EL (cell line): Measurements from ENCODE around the gene C12orf42.
A peak's percentile ranks its signal among the peaks of the same experiment; 100 is the strongest.
"Not testable (repeated sequence)": the region's sequence is repeated elsewhere in the genome, so short reads cannot be mapped to it uniquely, and the experiment has no call there.

Source experiments
- DNase-seq: peaks from one replicate; pipeline ENCODE4 v3.0.0-alpha.2; 2016

The C12orf42 gene

DNA sequence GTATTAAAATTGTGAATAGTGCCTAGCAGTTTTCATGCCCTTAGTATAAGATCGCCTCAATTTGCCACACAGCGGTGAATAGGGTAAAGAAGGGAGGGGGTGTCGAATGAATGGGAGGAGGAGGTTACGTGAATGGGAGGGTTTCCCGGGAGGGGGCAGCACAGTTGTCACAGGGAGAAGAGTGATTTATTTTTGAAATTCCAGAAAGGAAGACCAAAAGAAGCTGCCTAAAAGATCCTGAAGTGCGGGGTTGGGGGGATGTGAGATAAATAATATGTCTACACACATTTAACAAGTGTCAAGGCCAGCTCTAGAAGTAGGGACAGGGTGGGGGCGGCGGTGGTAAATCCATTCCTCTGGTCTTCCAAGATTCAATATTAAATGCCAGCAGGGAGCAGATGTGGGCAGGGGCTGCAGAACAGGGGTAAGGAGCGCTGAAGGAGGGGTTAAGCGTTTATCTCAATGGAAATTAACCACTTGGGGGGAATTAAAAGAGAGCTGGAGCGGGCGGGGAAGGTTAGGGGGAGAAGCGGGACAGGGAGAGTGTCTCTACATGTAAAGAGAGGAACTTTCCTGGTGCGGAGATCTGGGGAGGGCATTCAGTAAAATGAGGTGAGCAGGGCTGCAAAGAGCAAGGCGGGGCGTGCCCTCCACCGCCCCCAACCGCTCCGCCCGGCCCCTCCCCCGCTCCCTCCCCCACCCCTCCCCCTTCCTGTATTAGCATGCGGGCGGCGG, 867 bp downstream of the C12orf42 start:
- no peak for DNase-seq

DNA sequence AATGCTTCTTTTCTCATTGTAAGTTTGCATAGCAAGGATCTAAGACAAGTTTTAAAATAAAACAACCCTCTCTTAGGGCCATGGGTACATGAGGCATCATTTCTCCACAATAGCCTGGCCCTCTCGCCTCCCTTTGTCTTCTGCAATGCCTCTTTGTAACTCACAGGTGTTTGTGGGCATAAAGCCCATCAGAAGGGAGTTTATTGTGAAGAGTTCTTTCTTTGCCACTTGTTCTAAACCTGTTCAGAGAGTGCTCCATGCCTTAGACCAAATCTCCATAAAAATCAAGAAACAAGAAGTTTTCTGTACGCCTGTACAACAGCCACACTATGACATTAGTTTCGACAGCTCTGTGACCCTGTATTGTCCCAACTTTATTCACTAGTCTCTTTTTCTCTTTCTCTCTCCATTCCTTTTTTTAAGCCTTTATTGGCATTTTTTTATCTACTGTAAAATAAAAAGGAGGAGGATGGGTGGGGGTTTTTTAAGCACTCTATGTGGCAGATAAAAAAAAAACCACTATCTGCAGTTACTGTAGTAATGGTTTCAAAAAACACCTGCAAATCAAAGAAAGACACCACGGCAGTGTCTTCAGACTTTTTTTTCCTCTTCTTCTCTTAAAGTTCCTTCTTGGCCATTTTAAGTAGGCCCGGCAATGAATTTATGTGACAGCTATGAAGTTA, 1.6 kb downstream of the C12orf42 start:
- DNase-seq = no peak

DNA sequence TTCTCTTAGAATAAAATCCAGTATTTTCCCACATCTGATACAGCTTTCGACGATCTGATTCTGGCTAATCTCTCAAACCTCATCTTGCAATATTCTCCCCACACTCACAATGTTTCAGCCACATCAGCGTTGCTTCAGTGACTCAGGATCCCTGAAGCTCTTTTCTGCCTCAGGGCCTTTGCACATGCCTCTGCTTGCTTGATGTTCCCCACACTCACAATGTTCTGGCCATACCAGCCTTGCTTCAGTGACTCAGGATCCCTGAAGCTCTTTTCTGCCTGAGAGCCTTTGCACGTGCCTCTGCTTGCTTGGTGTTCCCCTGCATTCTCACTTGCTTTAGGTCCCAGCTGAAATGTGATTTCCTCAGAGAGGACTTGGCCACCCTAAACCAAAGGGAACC, 2.6 kb downstream of the C12orf42 start:
- no peak for DNase-seq

DNA sequence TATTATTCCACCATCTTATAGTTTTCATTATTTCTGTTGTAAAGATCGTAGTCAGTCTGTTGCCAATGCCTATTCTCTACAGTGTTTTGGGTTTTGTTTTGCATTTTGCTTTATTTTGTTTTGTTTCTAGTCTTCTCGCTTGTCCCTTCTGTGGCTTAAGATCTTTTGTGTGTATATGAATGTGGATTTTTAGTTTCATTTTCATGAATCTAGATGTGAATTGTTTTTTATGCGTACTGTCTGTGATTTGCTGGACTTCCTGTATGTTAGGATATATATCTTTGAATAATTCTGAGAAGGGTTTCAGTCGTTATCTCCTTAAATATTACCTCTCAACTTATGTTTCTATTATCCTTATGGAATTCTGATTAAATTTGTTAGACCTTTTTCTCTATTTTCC, 13.4 kb downstream of the C12orf42 start:
- DNase-seq = no peak

DNA sequence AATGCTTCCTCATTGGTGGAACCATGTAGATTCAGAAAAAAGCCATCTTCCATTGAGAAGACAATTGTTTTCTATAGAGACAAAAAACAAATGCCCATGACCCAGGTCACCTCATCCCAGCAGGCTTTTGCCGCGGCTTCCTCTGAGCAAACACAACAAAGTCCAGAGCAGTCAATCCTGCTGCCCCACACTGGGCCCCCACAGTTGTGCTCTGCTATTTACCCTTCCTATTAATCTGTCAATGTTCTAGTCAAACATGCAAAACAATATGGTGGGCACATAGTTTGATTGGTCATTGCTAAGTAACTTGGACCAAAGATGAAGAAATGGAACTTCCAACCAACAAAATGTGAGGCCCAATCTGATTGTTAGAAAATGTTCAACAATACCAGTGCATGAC, 20.7 kb downstream of the C12orf42 start:
- no peak for DNase-seq

DNA sequence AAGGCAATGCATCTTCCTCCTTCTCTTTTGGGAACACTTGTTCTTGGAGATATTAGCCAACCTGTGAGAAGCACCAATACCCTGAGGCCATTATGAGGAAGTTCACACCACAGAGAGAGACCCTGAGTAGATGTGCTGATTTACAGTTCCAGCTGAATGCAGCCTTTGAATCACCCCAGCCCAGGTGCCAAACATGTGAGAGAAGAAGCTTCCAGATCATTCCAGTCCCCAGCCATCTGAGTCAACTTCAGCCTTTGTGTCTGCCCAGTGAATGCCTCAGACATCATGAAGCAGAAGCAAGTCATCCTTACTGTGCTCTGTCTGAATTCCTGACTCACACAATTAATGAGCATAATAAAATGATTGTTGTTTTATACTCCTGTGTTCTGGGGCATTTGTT, 25.1 kb downstream of the C12orf42 start:
- peak; percentile 2 for DNase-seq

DNA sequence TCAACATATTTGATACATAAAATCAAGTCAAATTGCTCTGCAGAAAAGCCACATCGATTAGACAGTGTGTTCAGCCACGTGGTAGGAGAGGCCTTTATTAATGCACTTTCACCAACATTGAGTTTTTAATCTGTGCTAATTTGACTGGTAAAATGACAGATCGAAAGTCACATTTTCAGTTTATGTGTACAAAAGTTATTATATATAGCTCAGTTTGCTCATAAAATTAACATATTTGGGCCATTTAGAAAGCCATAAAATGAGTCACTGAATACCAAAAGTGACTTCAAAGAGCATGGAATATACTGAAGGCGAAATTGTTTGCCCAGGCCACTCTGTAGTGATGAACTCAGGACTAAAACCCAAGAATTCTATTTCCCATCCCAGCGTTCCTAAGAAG, 26.0 kb downstream of the C12orf42 start:
- DNase-seq = no peak

DNA sequence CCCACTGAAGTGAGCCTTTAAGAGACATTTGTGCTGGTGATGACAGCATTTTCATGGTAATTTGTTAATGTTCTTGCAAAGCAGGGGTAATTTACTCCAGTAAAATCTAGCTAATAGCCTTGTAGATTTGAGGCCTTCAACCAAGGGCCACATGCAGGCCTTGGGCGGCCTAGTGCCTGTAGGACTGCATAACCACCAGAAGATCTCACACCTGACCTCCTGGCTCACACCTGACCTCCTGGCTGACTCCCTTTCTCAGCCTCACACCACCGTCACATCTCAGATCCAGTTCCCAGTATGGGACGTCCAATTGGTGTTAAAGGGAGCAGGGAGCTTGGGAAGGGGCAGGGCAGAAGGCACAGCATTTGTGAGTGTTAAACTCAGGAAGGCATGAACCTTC, 26.9 kb downstream of the C12orf42 start:
- DNase-seq = no peak

DNA sequence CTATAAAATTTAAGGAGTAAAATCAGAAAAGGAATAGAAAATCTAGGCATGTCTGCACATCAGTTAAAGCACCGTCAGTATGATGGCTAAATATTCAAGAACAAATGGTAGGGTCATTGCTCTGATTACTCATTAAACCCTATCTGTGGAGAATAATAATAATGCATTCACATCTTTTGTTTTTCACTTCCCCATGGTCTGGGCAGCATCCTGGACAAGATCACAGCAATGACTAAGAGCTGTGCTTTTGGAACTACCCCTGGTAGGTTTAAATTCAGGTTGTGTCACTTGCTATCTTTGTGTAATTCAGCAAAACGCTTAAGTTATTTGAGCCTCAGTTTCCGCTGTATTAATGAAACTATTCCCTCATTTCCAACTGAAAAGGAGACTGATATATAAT, 33.1 kb downstream of the C12orf42 start:
- no peak for DNase-seq

DNA sequence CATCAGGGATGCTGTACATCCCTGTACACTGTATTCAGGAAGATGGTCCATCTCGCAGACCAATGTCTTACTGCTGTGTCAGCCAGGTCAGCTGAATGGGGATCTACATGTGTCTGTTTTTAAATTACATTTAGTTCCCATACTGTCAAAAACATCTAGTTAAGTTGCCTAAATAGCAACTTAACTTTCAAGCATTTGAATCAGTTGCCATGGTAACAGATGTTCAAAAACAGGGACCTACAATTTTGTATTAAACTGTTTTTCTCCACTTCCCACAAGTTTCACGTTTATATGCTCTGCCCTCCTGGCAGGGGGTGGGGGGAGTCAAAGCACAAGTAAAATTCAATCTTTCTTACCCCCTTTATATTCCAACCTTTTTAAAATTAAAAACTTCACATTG, 38.3 kb downstream of the C12orf42 start:
- DNase-seq = no peak

DNA sequence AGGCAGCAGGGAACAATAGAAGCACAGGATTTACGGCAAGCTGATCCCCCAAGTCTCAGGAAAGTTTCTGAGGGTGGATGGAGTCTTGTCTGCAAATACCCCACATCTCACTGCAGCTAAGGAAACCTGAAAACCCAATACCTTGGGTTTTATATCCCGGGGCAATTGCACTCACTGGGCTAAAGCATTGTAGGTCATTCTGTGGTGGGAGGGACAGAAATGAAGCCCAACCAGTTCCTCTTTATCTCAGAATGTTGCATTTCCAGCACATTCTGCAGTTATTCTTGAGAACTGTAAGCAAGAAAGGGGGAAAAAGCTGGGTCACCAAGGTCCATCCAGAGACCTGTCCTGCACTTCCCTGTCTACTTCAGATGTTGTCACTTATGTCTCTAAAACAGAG, 39.8 kb downstream of the C12orf42 start:
- no peak for DNase-seq

DNA sequence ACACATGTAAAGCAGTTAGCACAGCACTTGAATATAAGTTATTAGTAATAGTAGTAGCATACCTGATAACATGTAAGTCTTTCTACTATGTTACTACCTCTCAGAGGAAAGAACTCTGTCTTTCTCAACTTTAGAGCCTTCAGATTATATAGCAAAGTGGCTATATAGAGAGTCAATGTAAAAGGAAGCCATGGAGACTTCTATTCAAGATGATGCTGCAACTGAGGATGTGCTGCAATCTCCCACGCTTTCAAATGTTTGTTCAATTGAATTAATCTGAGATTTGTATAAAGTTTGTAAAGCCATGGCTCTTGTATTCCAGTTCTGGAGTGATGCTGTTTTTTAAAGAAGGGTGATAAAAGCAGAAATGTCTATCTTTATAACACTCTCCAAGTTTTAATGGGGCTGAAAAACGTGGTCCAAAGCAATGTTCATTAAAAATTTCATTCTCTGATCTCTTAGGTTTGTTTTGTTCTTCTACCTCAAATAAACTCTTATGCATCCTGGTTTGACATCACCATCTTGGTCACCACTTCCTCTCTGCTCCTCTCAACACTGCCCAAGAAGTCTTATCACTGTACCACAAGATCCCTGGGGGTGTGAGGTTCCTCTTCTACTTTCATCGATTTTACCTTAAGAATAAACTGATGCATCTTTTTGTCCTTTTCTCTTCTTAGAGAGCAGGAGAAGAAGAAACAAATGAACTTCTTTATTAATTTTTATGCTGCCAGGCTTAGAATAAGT, 40.6 kb downstream of the C12orf42 start:
- no peak for DNase-seq

DNA sequence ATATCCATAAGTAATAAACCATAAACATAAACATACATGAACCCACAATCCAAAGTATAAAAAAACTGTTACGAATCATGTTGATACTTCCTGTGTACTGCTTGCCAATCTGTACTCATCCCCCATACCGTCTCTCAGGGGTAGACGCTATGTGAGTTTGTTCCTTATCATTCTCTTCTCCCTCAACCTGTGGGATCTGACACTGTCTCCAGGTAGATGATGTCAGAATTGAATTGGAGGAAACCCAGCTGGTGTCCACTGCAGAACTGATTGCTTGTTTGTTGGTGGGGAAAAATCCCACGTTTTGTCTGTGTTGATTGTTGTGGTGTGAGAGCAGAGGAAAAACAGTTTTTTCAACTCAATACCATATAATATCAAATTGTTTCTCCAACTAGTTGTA, 50.8 kb downstream of the C12orf42 start:
- no peak for DNase-seq

DNA sequence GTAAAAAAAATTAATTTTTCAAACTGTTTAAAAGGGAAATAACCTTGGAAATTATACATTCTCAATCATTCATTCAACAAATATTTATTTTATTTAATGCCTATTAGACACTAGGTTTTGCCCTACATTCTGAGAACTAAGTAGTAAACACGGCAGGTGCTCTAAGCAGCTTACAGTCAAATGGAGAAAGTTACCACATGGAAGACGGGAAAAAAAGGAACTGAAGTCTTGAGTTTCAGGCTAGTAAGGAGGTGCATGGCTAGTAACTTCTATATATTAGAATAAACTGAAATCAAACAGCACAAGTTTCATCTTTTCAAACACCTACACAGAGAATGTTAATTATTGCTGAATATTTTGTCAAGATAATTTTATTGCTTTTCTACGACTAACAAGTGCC, 52.9 kb downstream of the C12orf42 start:
- DNase-seq = no peak

DNA sequence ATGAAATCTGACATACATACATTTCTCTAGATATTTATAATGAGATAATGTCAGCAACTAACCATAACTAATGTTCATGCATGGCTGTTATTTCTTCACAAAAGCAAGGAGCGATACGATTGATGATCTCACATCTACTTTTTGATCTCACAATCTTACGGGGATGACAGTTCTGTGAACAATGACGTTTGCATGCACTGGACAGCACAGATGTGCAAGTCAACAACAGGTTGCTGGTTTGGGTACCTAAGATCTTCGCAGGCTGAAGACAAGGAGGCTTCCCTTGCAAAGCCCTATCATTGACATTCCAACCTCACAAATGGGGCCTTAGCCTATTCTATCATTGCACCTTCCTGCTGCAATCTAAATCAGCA, 53.6 kb downstream of the C12orf42 start:
- no peak for DNase-seq

DNA sequence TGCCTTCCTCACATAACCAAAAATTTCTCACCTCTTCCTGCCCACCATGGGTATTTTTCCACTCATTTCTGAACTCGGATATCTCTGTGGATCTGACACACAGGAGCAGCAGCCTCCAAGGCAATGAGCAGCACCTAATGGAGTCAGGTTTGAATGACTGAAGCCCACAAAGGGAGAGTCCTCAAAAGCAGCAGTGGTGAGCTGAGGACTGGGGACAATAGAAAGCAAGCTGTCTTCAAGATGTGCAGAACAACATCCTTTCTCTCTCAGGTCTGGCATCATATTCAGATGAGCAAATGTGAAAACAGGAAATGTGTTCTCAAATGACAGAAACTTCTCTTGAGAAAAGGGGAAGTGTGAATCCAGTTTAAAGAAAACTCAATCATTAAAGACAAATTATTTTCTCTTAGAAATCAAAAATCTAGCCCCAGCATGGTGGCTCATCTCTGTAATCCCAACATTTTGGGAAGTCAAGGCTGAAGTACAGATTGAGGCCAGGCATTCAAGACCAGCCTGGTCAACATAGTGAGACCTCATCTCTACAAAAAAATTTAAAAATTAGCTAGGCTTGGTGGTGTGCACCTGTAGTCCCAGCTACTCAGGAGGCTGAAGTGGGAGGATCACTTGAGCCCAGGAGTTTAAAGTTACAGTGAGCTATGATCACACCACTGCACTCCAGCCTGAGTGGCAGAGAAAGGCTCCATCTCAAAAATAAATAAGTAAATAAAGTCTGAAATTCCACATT, 54.2 kb downstream of the C12orf42 start:
- no peak for DNase-seq

DNA sequence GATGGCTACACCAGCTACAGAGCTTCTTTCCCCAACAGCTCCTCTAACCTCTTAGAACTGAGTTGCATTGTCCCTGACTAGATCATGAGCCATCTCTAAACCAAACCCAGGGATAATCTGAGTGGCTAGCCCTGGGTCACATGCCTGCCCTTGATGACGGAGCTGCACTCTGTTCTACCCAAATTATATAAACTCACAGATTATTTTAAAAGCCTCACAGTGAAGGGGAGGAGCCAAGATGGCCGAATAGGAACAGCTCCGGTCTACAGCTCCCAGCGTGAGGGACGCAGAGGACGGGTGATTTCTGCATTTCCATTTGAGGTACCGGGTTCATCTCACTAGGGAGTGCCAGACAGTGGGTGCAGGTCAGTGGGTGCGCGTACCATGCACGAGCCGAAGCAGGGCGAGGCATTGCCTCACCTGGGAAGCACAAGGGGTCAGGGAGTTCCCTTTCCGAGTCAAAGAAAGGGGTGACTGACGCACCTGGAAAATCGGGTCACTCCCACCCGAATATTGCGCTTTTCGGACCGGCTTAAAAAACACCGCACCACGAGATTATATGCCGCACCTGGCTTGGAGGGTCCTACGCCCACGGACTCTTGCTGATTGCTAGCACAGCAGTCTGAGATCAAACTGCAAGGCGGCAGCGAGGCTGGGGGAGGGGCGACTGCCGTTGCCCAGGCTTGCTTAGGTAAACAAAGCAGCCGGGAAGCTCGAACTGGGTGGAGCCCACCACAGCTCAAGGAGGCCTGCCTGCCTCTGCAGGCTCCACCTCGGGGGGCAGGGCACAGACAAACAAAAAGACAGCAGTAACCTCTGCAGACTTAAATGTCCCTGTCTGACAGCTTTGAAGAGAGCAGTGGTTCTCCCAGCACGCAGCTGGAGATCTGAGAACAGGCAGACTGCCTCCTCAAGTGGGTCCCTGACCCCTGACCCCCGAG, 61.3 kb downstream of the C12orf42 start:
- not testable (repeated sequence) for DNase-seq

DNA sequence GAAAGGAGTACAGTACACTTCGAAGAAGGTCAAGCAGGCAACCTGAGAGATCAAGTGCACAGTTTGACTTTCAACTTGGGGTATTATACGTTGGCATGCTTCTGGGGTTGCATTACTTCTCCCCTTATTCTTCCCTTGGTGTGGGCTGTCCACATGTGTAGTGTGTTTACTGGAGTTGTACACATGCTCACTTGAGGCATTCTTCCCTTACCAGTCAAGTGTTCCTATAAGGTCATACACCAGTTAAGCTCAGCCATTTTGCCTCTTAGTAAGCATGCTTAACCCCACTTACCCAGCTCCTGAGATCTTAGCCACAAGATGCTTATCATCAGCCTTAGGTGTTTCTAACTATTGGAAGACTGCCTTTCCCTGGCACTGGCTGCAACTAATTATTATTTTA, 63.8 kb downstream of the C12orf42 start:
- DNase-seq = no peak

DNA sequence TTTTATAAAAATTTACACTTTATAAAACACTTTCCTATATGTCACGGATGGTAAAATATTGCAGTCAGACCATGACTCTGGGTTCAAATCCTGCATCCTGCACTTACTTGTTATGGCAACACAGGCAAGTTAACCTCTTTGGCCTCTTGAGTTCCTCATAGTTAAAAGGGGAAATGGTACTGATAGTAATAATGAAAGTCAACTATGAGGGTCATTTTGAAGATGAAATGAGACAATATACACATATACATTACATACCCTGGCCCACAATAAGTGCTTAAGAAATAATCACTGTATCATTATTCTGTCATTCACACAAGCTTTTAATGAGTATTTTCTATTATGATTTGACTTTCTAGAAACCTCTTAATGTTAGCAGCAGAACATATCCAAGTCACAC, 64.4 kb downstream of the C12orf42 start:
- no peak for DNase-seq

DNA sequence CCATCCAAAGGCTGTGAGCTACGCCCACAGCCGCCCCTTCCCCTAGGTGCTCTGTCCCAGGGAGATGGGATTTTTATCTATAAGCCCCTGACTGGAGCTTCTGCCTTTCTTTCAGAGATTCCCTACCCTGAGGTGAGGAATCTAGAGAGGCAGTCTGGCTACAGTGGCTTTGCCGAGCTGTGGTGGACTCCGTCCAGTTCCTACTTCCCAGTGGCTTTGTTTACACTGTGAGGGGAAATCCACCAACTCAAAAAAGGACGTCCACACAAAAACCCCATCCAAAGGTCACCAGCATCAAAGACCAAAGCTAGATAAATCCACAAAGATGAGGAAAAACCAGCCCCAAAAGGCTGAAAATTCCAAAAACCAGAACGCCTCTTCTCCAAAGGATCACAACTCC, 70.1 kb downstream of the C12orf42 start:
- DNase-seq = not testable (repeated sequence)

DNA sequence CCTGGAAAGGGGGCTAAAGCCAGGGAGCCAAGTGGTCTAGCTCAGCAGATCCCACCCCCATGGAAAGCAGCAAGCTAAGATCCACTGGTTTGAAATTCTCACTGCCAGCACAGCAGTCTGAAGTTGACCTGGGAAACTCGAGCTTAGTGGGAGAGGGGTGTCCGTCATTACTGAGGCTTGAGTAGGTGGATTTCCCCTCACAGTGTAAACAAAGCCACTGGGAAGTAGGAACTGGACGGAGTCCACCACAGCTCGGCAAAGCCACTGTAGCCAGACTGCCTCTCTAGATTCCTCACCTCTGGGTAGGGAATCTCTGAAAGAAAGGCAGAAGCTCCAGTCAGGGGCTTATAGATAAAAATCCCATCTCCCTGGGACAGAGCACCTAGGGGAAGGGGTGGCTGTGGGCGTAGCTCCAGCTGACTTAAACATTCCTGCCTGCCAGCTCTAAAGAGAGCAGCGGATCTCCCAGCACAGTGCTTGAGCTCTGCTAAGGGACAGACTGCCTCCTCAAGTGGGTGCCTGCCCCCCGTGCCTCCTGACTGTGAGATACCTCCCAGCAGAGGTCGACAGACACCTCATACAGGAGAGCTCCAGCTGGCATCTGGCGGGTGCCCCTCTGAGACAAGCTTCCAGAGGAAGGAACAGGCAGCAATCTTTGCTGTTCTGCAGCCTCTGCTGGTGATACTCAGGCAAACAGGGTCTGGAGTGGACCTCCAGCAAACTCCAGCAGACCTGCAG, 70.8 kb downstream of the C12orf42 start:
- DNase-seq = not testable (repeated sequence)

DNA sequence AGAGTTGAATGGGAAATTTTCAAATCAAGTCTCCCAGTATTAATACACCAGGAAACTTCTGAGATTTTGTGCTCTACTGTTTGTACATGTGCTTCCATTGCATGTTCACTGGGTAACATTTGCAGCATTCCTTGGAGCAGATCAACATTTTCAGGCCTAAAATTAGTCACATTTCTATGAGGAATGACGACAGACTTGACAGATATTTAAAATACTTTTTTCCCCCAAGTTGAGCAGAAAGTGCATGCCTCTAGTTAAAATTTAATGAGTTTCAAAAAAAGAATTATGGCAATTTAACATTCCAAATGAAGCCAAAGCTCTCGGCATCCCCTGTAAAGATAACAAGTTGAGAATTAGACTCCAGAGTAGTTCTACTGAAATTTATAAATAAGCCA, 72.3 kb downstream of the C12orf42 start:
- no peak for DNase-seq
